ENCODE data around the gene MPDZ. TPM values are rescaled to one million over a fixed set of nuclear protein-coding genes. Genes with fewer than 3 reads are reported as not detected.

Gene MPDZ
- total and polyA plus RNA-seq, 2 experiments from 2014 or later, result 33.0 to 43.1 TPM

- no peak overlapping the region for H3K27ac ChIP-seq (ENCODE audit: low read depth)
- peaks cover 4% of the 10 kb centered on the region; the same call in 1 of the 2 replicates for H3K4me1 ChIP-seq (ENCODE audit: insufficient read depth)
- no peak overlapping the region; the same call in 1 of the 2 replicates for H3K27ac Mint-ChIP-seq
- no peaks in the 10 kb centered on the region for H3F3A ChIP-seq (replicated peaks; ENCODE audit: low read depth)
- no peak overlapping the region for H3K4me3 ChIP-seq
- H3K4me2 ChIP-seq, result no peak overlapping the region
- no peaks in the 10 kb centered on the region for H3K79me2 ChIP-seq (replicated peaks; ENCODE audit: insufficient read depth)
- no peaks in the 10 kb centered on the region for H3K27me3 Mint-ChIP-seq (ENCODE audit: insufficient read depth, low read depth, poor library complexity)
- TF ChIP-seq CREB1 (CRISPR knock-in tag; IDR thresholded peaks at IDR 0.05; ENCODE audit: low read depth) (no peak), ETS1 (IDR thresholded peaks at IDR 0.05) (no peak), ZNF114 (CRISPR knock-in tag; IDR thresholded peaks at IDR 0.05) (no peak), JUNB (IDR thresholded peaks at IDR 0.05; ENCODE audit: unreplicated experiment) (no peak), ZNF331 (CRISPR knock-in tag; IDR thresholded peaks at IDR 0.05; ENCODE audit: low read depth) (no peak), REST (IDR thresholded peaks at IDR 0.05; ENCODE audit: unreplicated experiment) (no peak), EZH2phosphoT487 (IDR thresholded peaks at IDR 0.05; ENCODE audit: unreplicated experiment) (no peak), POLR2AphosphoS5 (IDR thresholded peaks at IDR 0.05; ENCODE audit: low read depth) (no peak)
- no peak overlapping the region for H2AFZ ChIP-seq
- ATAC-seq, result no peak
- peaks cover 13% of the 10 kb centered on the region; the same call in 1 of the 2 replicates for H3K36me3 ChIP-seq (ENCODE audit: insufficient read depth)
- no peaks in the 10 kb centered on the region for H3K27me3 ChIP-seq (ENCODE audit: insufficient read depth)
- H3K9me2 ChIP-seq (ENCODE audit: insufficient read depth), result no peaks in the 10 kb centered on the region
- peaks cover 19% of the 10 kb centered on the region; the same call in 2 of the 3 replicates for H3K36me3 Mint-ChIP-seq (ENCODE audit: low read depth)
- no peak overlapping the region for H3K4me3 Mint-ChIP-seq
- no peaks in the 10 kb centered on the region for H3K9me3 Mint-ChIP-seq
- H4K20me1 ChIP-seq (replicated peaks; ENCODE audit: insufficient read depth), result no peaks in the 10 kb centered on the region
- H3K4me1 Mint-ChIP-seq, result peaks cover 8% of the 10 kb centered on the region
- no peak for DNase-seq (ENCODE audit: low spot score)
Measured at GRCh38 chr9:13127131-13127530, 152.4 kb downstream of the MPDZ start.

DNA sequence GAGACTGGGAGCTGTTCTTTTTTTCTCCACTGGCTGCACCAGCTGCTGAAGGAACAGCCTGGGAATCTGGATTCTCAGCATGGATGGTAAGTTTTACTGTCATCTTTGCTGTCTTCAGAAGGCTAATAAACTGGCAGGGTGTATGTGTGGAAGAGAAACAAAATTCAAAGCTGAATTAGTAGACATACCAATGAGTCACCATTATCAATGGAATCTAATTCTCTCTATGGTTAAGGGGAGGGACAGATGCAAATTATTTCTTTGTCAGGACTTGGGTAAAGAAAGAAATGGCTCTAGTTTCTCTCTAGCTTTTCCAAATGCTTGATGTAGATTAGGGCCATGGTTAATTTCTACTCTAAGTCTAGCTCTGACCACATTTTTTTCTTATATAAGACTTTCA lies 154.2 kb downstream of the MPDZ start:
- no peaks in the 10 kb centered on the region for H3K9me2 ChIP-seq (ENCODE audit: insufficient read depth)
- no peaks in the 10 kb centered on the region for H3K27me3 ChIP-seq (ENCODE audit: insufficient read depth)
- H3F3A ChIP-seq (replicated peaks; ENCODE audit: low read depth), result no peaks in the 10 kb centered on the region
- no peaks in the 10 kb centered on the region for H3K4me1 ChIP-seq (ENCODE audit: insufficient read depth)
- no peaks in the 10 kb centered on the region for H4K20me1 ChIP-seq (replicated peaks; ENCODE audit: insufficient read depth)
- no peak overlapping the region; the same call in 1 of the 2 replicates for H3K27ac Mint-ChIP-seq
- H3K9me3 Mint-ChIP-seq, result no peaks in the 10 kb centered on the region
- peaks cover 10% of the 10 kb centered on the region for H3K4me1 Mint-ChIP-seq
- H3K79me2 ChIP-seq (replicated peaks; ENCODE audit: insufficient read depth), result no peaks in the 10 kb centered on the region
- peaks cover 9% of the 10 kb centered on the region; the same call in 1 of the 2 replicates for H3K36me3 ChIP-seq (ENCODE audit: insufficient read depth)
- no peak overlapping the region for H3K27ac ChIP-seq (ENCODE audit: low read depth)
- H3K4me3 ChIP-seq, result no peak overlapping the region
- no peak overlapping the region for H3K4me2 ChIP-seq
- peaks cover 2% of the 10 kb centered on the region for H3K27me3 Mint-ChIP-seq (ENCODE audit: insufficient read depth, low read depth, poor library complexity)
- H3K36me3 Mint-ChIP-seq (ENCODE audit: low read depth), result peaks cover 22% of the 10 kb centered on the region; the same call in 2 of the 3 replicates
- no peak overlapping the region for H2AFZ ChIP-seq
- DNase-seq (ENCODE audit: low spot score) (no peak), ATAC-seq (no peak)
- no peak overlapping the region for H3K4me3 Mint-ChIP-seq
- no peak for TF ChIP-seq POLR2AphosphoS5 (IDR thresholded peaks at IDR 0.05; ENCODE audit: low read depth)
- TF ChIP-seq EZH2 (IDR thresholded peaks at IDR 0.05; ENCODE audit: low read depth, unreplicated experiment), result no peak
- no peak for TF ChIP-seq ETS1 (IDR thresholded peaks at IDR 0.05)
- TF ChIP-seq JUNB (IDR thresholded peaks at IDR 0.05; ENCODE audit: unreplicated experiment), result no peak
- no peak for TF ChIP-seq ZNF462 (CRISPR knock-in tag; IDR thresholded peaks at IDR 0.05)

Measured in GM23338 (cell line).